GM21786 (cell line): ENCODE measurements around the gene NPC1.

Experiments used
- ATAC-seq: cut with Tn5 transposase; IDR thresholded peaks from one replicate; pipeline ENCODE4 v1.9.1; 2021; ENCODE audit not compliant: unreplicated experiment

The NPC1 gene

GRCh38 chr18:23550898-23551297, 35.4 kb downstream of the NPC1 start:
- no peak for ATAC-seq

- no peak for ATAC-seq
These were observed 37.6 kb downstream of the NPC1 start for GRCh38 chr18:23548719-23549118.

GRCh38 chr18:23548275-23548674, 38.0 kb downstream of the NPC1 start:
- no peak for ATAC-seq

- no peak for ATAC-seq
These were observed 38.5 kb downstream of the NPC1 start for GRCh38 chr18:23547846-23548245.

- no peak for ATAC-seq
These were observed 39.0 kb downstream of the NPC1 start for GRCh38 chr18:23547306-23547705.

GRCh38 chr18:23545247-23545789, 41.0 kb downstream of the NPC1 start:
- no peak for ATAC-seq

GRCh38 chr18:23542461-23542860, 43.8 kb downstream of the NPC1 start:
- no peak for ATAC-seq

GRCh38 chr18:23541349-23542093, 44.8 kb downstream of the NPC1 start:
- no peak for ATAC-seq

- ATAC-seq, result peak; percentile 81
These were observed 45.4 kb downstream of the NPC1 start for GRCh38 chr18:23540867-23541266.

- ATAC-seq, result no peak
These were observed 46.3 kb downstream of the NPC1 start for GRCh38 chr18:23539911-23540525.

- no peak for ATAC-seq
These were observed 47.0 kb downstream of the NPC1 start for GRCh38 chr18:23539296-23539695.

- no peak for ATAC-seq
These were observed 47.4 kb downstream of the NPC1 start for GRCh38 chr18:23538870-23539269.

GRCh38 chr18:23538001-23538400, 48.3 kb downstream of the NPC1 start:
- no peak for ATAC-seq

- ATAC-seq, result no peak
These were observed 49.0 kb downstream of the NPC1 start for GRCh38 chr18:23537274-23537673.

GRCh38 chr18:23536204-23536603, 50.1 kb downstream of the NPC1 start:
- no peak for ATAC-seq

GRCh38 chr18:23534276-23534675, 52.0 kb downstream of the NPC1 start:
- no peak for ATAC-seq

- no peak for ATAC-seq
These were observed 53.5 kb downstream of the NPC1 start for GRCh38 chr18:23532848-23533247.

- ATAC-seq, result no peak
These were observed 54.4 kb downstream of the NPC1 start for GRCh38 chr18:23531912-23532311.

- ATAC-seq, result no peak
These were observed 56.1 kb downstream of the NPC1 start for GRCh38 chr18:23530195-23530594.

GRCh38 chr18:23529604-23530003, 56.7 kb downstream of the NPC1 start:
- ATAC-seq, result no peak

GRCh38 chr18:23528580-23529472, 57.5 kb downstream of the NPC1 start:
- no peak for ATAC-seq
